ENCODE results near the gene FASTKD3. TPM values are rescaled to one million over a fixed set of nuclear protein-coding genes. Genes with fewer than 3 reads are reported as not detected.

The FASTKD3 gene
- total and polyA plus RNA-seq, 10 of the 15 experiments (the other 5 are each of a cell fraction or from before 2014, with no cell fraction given), result 12.1 to 59.6 (median 25.3) TPM

DNA sequence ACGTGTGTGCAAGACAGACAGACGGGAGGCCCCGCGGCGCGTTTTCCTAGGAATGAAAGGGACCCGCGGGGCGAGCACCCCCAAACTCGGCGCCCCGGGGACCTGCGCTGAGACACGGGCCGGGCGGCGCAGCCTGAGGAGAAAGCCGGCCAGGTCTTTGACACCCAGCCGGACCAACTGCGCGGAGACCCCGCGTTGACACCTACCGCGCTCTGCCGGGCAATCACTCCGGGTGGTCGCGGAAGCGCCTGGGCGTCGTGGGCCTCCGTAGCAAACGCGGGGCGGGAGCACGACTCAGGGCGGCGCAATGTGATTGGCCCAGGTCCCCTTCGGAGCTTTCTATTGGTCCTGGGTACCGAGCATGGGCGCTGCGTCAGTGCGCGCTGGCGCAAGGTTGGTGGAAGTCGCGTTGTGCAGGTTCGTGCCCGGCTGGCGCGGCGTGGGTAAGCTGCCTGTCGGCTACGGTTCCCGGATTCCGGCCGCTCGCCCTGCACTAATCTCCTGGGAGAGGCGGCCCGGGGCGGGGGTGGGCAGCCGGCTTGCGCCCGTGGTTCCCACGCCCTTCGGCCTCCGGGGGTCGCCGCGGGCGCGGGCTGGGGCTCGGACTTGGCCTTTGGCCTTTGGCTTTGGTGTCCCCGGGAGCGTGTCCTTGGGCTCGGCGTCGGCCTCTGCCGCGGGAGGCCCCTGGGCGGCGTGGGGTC is at the start of gene FASTKD3, which contains the start of gene MTRR (continued):
- TF ChIP-seq, protein P1, sequence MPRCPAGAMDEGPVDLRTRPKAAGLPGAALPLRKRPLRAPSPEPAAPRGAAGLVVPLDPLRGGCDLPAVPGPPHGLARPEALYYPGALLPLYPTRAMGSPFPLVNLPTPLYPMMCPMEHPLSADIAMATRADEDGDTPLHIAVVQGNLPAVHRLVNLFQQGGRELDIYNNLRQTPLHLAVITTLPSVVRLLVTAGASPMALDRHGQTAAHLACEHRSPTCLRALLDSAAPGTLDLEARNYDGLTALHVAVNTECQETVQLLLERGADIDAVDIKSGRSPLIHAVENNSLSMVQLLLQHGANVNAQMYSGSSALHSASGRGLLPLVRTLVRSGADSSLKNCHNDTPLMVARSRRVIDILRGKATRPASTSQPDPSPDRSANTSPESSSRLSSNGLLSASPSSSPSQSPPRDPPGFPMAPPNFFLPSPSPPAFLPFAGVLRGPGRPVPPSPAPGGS (IDR thresholded peaks at IDR 0.05; ENCODE audit: borderline replicate concordance, insufficient read depth, low read depth, low read length, poor library complexity, severe bottlenecking), result no peak
- TF ChIP-seq ETV6 (conservative IDR thresholded peaks at IDR 0.05 in 1 of 2, IDR thresholded peaks at IDR 0.05 in 1 of 2; ENCODE audit: borderline replicate concordance in 1 of 2, low read depth in 1 of 2) (no peak), ZNF384 (IDR thresholded peaks at IDR 0.05; ENCODE audit: borderline replicate concordance, low read depth, low read length) (no peak), SMAD1 (IDR thresholded peaks at IDR 0.05; ENCODE audit: low read depth, partially characterized antibody) (no peak), SIX5 (IDR thresholded peaks at IDR 0.05; ENCODE audit: low read depth, low read length, severe bottlenecking) (no peak), BCL11A (IDR thresholded peaks at IDR 0.05; ENCODE audit: low read depth, low read length) (no peak), SUZ12 (IDR thresholded peaks at IDR 0.05; ENCODE audit: unreplicated experiment) (no peak), EP300 (IDR thresholded peaks at IDR 0.05; ENCODE audit: borderline replicate concordance in 1 of 2, control insufficient read depth in 1 of 2, low read depth in 2 of 2, low read length in 2 of 2) (no peak), SRF (IDR thresholded peaks at IDR 0.05; ENCODE audit: low read depth in 2 of 2, low read length in 2 of 2) (no peak), ZSCAN29 (IDR thresholded peaks at IDR 0.05) (no peak), SMARCA5 (IDR thresholded peaks at IDR 0.05) (no peak), MXI1 (IDR thresholded peaks at IDR 0.05; ENCODE audit: low read depth, low read length) (peak; percentile 80), PAX8 (IDR thresholded peaks at IDR 0.05) (no peak), JUND (IDR thresholded peaks at IDR 0.05; ENCODE audit: low read depth, low read length) (no peak), ESRRA (IDR thresholded peaks at IDR 0.05; ENCODE audit: low read length) (no peak), STAT3 (IDR thresholded peaks at IDR 0.05; ENCODE audit: low read depth, low read length) (no peak), NFIC (IDR thresholded peaks at IDR 0.05; ENCODE audit: low read depth, low read length) (no peak), GABPA (IDR thresholded peaks at IDR 0.05; ENCODE audit: low read depth) (no peak)
- TF ChIP-seq, protein P2, sequence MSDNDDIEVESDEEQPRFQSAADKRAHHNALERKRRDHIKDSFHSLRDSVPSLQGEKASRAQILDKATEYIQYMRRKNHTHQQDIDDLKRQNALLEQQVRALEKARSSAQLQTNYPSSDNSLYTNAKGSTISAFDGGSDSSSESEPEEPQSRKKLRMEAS (IDR thresholded peaks at IDR 0.05; ENCODE audit: low read depth, low read length), result peak; percentile 70
- TF ChIP-seq, protein P3, sequence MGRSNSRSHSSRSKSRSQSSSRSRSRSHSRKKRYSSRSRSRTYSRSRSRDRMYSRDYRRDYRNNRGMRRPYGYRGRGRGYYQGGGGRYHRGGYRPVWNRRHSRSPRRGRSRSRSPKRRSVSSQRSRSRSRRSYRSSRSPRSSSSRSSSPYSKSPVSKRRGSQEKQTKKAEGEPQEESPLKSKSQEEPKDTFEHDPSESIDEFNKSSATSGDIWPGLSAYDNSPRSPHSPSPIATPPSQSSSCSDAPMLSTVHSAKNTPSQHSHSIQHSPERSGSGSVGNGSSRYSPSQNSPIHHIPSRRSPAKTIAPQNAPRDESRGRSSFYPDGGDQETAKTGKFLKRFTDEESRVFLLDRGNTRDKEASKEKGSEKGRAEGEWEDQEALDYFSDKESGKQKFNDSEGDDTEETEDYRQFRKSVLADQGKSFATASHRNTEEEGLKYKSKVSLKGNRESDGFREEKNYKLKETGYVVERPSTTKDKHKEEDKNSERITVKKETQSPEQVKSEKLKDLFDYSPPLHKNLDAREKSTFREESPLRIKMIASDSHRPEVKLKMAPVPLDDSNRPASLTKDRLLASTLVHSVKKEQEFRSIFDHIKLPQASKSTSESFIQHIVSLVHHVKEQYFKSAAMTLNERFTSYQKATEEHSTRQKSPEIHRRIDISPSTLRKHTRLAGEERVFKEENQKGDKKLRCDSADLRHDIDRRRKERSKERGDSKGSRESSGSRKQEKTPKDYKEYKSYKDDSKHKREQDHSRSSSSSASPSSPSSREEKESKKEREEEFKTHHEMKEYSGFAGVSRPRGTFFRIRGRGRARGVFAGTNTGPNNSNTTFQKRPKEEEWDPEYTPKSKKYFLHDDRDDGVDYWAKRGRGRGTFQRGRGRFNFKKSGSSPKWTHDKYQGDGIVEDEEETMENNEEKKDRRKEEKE (IDR thresholded peaks at IDR 0.05), result no peak
- TF ChIP-seq, protein P4, sequence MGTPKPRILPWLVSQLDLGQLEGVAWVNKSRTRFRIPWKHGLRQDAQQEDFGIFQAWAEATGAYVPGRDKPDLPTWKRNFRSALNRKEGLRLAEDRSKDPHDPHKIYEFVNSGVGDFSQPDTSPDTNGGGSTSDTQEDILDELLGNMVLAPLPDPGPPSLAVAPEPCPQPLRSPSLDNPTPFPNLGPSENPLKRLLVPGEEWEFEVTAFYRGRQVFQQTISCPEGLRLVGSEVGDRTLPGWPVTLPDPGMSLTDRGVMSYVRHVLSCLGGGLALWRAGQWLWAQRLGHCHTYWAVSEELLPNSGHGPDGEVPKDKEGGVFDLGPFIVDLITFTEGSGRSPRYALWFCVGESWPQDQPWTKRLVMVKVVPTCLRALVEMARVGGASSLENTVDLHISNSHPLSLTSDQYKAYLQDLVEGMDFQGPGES (IDR thresholded peaks at IDR 0.05), result peak; percentile 81
- TF ChIP-seq, protein P5, sequence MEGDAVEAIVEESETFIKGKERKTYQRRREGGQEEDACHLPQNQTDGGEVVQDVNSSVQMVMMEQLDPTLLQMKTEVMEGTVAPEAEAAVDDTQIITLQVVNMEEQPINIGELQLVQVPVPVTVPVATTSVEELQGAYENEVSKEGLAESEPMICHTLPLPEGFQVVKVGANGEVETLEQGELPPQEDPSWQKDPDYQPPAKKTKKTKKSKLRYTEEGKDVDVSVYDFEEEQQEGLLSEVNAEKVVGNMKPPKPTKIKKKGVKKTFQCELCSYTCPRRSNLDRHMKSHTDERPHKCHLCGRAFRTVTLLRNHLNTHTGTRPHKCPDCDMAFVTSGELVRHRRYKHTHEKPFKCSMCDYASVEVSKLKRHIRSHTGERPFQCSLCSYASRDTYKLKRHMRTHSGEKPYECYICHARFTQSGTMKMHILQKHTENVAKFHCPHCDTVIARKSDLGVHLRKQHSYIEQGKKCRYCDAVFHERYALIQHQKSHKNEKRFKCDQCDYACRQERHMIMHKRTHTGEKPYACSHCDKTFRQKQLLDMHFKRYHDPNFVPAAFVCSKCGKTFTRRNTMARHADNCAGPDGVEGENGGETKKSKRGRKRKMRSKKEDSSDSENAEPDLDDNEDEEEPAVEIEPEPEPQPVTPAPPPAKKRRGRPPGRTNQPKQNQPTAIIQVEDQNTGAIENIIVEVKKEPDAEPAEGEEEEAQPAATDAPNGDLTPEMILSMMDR (IDR thresholded peaks at IDR 0.05 in 2 of 3, conservative IDR thresholded peaks at IDR 0.05 in 1 of 3; ENCODE audit: control insufficient read depth in 2 of 3, extremely low read depth in 1 of 3, insufficient read depth in 1 of 3, low read depth in 3 of 3, low read length in 3 of 3), result no peak
